WTC11 (cell line): ENCODE results near the gene TRIM16. TPM values are rescaled to one million over a fixed set of nuclear protein-coding genes. Genes with fewer than 3 reads are reported as not detected.
"Not testable (repeated sequence)": the region's sequence is repeated elsewhere in the genome, so short reads cannot be mapped to it uniquely, and the experiment has no call there.

Experiments used
- ATAC-seq: fragments of 200-7000 bp; cut with Tn5 transposase; 2 replicates; pipeline ENCODE4 v1.10.0; 2021; ENCODE audit warnings: mild to moderate bottlenecking, moderate library complexity
- CTCF ChIA-PET: fragments of 300-600 bp; sonication (Branson Sonifier 250); formaldehyde crosslinking; loops from one replicate; lab custom pipeline; 2021; ENCODE audit warnings: antibody characterized with exemption; lab: Charles Lee
- POLR2A ChIA-PET: fragments of 350-600 bp; sonication (Branson Sonifier 250); formaldehyde crosslinking; loops from one replicate; lab custom pipeline; 2021; ENCODE audit warnings: antibody characterized with exemption; lab: Charles Lee
- DNase-seq: peaks from one replicate; pipeline ENCODE4 v3.0.0; 2021; ENCODE audit warnings: low spot score
- H3K27ac Mint-ChIP-seq: 2 replicates; pipeline ENCODE4 v1.8.0; 2021; ENCODE audit warnings: mixed read lengths
- H3K27me3 Mint-ChIP-seq: 2 replicates; pipeline ENCODE4 v1.8.0; 2021; ENCODE audit warnings: low read depth, mild to moderate bottlenecking, moderate library complexity, mixed read lengths
- H3K36me3 Mint-ChIP-seq: 2 replicates; pipeline ENCODE4 v1.8.0; 2021; ENCODE audit warnings: mixed read lengths
- H3K4me1 Mint-ChIP-seq: 2 replicates; pipeline ENCODE4 v1.8.0; 2022; ENCODE audit warnings: mixed read lengths
- H3K4me3 Mint-ChIP-seq: 2 replicates; pipeline ENCODE4 v1.8.0; 2021; ENCODE audit warnings: mild to moderate bottlenecking, moderate library complexity, mixed read lengths
- H3K9me3 Mint-ChIP-seq: 2 replicates; pipeline ENCODE4 v1.8.0; 2021; ENCODE audit warnings: mixed read lengths
- total RNA-seq: library from RNA; stranded (reverse); gene quantifications from 3 replicates; pipeline ENCODE4 v1.2.3, GENCODE V29; 2021

The TRIM16 gene
- total RNA-seq, 1 experiment from 2014 or later: 20.6 TPM

- ATAC-seq: not testable (repeated sequence)
Measured at GRCh38 chr17:15613111-15613510, 71.0 kb downstream of the TRIM16 start.

DNA sequence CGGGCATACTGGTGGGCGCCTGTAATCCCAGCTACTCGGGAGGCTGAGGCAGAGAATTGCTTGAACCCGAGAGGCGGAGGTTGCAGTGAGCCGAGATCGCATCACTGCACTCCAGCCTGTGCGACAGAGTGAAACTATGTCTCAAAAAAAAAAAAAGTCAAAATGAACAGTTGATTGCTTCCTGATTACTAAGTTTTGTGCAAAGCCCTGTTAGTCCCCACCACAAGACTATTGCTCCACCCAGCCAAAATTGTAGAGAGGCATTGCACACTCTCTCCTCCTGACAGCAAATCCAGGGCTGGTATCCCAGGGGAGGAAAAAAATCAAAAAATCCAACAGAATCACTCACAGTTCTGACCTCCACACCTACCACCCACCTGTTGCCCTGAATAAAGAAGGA is 91.2 kb downstream of the TRIM16 start:
- H3K9me3 Mint-ChIP-seq, H3K4me3 Mint-ChIP-seq, CTCF ChIA-PET, DNase-seq, H3K36me3 Mint-ChIP-seq, POLR2A ChIA-PET, H3K27me3 Mint-ChIP-seq, ATAC-seq, H3K27ac Mint-ChIP-seq, H3K4me1 Mint-ChIP-seq: not testable (repeated sequence)

More at GRCh38 chr17:15613111-15613510, 71.0 kb downstream of the TRIM16 start:
- H3K27ac Mint-ChIP-seq, H3K27me3 Mint-ChIP-seq, DNase-seq, H3K36me3 Mint-ChIP-seq, POLR2A ChIA-PET, H3K4me1 Mint-ChIP-seq, H3K9me3 Mint-ChIP-seq, CTCF ChIA-PET, H3K4me3 Mint-ChIP-seq: not testable (repeated sequence)

GRCh38 chr17:15591986-15592385 is 92.1 kb downstream of the TRIM16 start:
- CTCF ChIA-PET, H3K27ac Mint-ChIP-seq, DNase-seq, H3K36me3 Mint-ChIP-seq, H3K4me1 Mint-ChIP-seq, H3K4me3 Mint-ChIP-seq, ATAC-seq, H3K9me3 Mint-ChIP-seq, H3K27me3 Mint-ChIP-seq, POLR2A ChIA-PET: not testable (repeated sequence)

GRCh38 chr17:15590844-15591243 is 93.3 kb downstream of the TRIM16 start:
- POLR2A ChIA-PET, DNase-seq, H3K27me3 Mint-ChIP-seq, H3K4me1 Mint-ChIP-seq, H3K4me3 Mint-ChIP-seq, CTCF ChIA-PET, ATAC-seq, H3K27ac Mint-ChIP-seq, H3K9me3 Mint-ChIP-seq, H3K36me3 Mint-ChIP-seq: not testable (repeated sequence)

DNA sequence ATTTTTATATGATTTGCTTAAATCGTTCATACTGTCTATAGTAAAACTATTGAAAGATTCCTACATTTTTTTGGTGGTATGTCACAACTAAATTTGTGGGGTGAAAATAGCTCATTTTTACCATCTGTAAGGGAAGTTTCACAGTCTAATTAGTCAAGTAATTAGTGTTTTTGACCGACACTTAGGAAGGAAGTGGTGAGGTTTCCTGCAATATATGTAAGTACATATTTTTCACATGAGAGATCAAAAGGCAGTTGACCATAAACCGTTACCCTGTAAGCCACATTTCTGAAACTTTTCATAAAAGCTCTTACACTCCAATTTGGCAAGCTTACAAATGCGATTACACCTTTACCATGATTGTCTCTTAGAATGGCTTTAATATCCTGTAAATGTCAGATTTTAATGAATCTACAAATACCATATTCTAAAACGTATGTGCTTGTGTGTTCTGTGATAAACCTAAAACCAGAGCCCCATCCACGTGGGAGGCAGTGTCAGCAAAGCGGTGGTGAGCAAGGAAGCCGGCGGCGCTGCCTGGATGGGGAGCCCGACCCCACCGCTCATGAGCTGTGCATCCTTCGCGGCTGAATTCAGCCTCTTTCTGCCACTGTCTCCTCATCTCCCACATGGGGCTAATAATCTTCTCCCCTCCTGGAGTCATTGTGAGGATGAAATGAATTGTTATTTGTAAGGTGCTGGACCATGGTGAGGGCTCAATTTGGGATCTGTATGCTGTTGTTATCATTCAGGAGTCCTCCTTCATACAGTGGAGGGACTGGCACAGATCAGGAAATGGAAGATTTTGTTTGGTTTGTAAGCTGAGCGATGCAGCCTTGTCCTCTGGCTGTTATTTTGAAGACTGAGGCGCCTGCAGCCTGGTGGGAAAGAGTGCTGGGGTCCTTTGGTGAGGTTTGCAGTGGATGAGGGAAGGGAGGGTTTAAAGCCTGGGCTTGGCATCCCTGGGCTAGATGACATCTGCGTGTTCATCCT is 94.3 kb downstream of the TRIM16 start:
- H3K27me3 Mint-ChIP-seq, H3K4me1 Mint-ChIP-seq, H3K27ac Mint-ChIP-seq, H3K4me3 Mint-ChIP-seq, H3K36me3 Mint-ChIP-seq, ATAC-seq, H3K9me3 Mint-ChIP-seq, POLR2A ChIA-PET, DNase-seq, CTCF ChIA-PET: not testable (repeated sequence)

- CTCF ChIA-PET: not testable (repeated sequence)
Measured at GRCh38 chr17:15588017-15588416, 96.1 kb downstream of the TRIM16 start.

DNA sequence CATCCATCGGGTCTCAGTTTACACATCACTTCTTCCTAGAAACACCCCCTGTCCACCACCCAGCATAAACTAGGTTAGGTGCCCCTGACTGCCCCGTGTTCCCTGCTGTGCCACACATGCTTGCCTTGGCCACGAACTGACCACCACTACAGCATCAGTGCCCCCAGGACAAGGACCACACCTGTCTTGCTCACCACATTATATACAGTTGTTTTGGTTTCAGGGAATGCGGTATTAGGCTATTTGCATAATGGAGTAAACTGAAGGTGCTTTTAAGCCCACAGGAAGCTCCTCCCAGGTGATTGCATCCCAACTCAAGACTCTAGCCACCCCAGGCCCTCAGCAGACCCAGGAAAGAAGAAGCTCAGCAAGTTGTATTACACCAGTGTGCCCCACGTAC is 100.8 kb downstream of the TRIM16 start:
- H3K27me3 Mint-ChIP-seq, H3K27ac Mint-ChIP-seq, H3K4me3 Mint-ChIP-seq, CTCF ChIA-PET, H3K36me3 Mint-ChIP-seq, ATAC-seq, H3K4me1 Mint-ChIP-seq, POLR2A ChIA-PET, DNase-seq, H3K9me3 Mint-ChIP-seq: not testable (repeated sequence)

More at GRCh38 chr17:15588017-15588416, 96.1 kb downstream of the TRIM16 start:
- H3K27ac Mint-ChIP-seq, DNase-seq, ATAC-seq, H3K4me3 Mint-ChIP-seq, H3K36me3 Mint-ChIP-seq, H3K27me3 Mint-ChIP-seq, H3K9me3 Mint-ChIP-seq, H3K4me1 Mint-ChIP-seq, POLR2A ChIA-PET: not testable (repeated sequence)

DNA sequence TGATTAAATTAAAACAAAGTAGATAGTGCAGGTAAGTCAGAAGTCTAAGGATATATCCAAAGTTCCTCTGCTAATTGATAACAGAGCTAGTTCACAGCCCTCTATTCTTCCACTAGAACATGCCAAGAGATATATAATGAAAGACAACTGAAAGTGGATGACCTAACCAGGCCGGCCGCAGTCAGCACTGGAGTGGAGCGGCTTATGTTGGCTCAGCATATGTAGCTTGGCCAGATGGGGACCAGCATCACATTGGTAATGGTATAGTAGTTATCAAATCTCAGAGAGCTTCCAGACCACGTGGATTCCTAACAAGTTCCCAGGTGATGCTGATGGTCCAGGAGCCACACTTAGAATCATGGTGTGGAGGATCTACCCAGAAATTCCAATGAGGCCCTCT is 102.6 kb downstream of the TRIM16 start:
- H3K9me3 Mint-ChIP-seq, DNase-seq, H3K4me1 Mint-ChIP-seq, H3K36me3 Mint-ChIP-seq, ATAC-seq, H3K27me3 Mint-ChIP-seq, CTCF ChIA-PET, POLR2A ChIA-PET, H3K27ac Mint-ChIP-seq, H3K4me3 Mint-ChIP-seq: not testable (repeated sequence)

Other genes with a start within 250 kb of the TRIM16 start
- gene CDRT4, start 216.7 kb downstream of the TRIM16 start, total RNA-seq: 4.9 to 8.3 TPM (median 6.5 TPM) in 3 replicates
- gene TVP23C, start 120.8 kb downstream of the TRIM16 start, total RNA-seq: 16.2 to 16.9 TPM (median 16.5 TPM) in 3 replicates
- gene FBXW10B, start 64.6 kb downstream of the TRIM16 start, total RNA-seq: 0.14 to 0.33 TPM in 2 of 3 replicates, not detected in the other
- 61.3 to 83.6 TPM (median 66.8 TPM) in 3 replicates for gene ZNF286A, start 15.4 kb upstream of the TRIM16 start, total RNA-seq
- gene TBC1D26, start 48.0 kb upstream of the TRIM16 start, total RNA-seq: 2.2 to 3.6 TPM (median 3.5 TPM) in 3 replicates